Limb (tissue), 2 donors: ENCODE measurements around the gene WAS.

Source experiments
- DNase-seq, 2 donors: peaks; one replicate each; pipeline ENCODE4 v3.0.0-alpha.2; 2016; ENCODE audit errors: extremely low spot score in 2 of 2

WAS gene

DNA sequence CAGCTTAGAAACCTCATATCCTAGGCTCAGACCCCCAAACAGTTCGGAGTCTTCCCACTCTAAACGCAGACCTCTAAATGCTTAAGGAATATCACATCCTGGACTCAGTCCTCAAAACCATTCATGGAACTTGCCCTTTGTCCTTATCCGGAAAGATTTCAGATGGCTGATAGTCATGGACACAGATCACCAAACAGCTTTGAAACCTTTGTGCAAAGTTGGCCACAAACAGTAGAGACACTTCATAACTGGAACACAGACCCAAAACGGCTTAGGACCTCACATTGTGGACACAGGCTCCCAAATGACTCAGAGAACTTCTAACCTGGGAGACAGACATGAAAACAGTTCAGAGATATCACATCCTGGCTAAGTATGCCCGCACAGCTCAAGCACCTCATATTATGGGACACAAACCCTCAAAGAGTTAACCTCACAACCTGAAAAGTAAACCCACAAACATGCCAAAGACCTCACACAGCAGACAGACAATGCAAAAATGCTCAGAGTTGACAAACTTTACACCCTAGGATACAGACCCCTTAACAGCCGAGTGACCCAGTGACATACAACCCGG lies 28.4 kb downstream of the WAS start:
- no peak for DNase-seq

DNA sequence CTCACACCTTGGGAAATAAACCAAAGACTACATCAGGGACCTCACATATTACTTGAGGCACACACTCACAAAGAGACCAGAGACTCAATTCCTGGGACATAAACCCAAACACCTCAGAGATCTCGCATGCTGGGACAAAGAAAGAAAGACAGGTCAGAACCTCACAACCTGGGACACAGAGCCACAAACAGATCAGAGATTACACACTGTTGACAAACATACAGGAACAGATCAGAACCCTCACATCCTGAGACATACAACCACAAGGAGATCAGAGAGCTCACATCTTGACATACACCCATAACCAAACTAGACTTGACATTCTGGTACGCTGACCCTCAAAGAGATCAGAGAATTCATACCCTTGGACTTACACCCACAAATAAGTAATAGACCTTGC lies 30.2 kb downstream of the WAS start:
- DNase-seq = no peak

- no peak for DNase-seq
Measured at GRCh38 chrX:48714573-48714972, 31.0 kb downstream of the WAS start.

GRCh38 chrX:48715072-48715471 lies 31.5 kb downstream of the WAS start:
- DNase-seq = no peak

DNA sequence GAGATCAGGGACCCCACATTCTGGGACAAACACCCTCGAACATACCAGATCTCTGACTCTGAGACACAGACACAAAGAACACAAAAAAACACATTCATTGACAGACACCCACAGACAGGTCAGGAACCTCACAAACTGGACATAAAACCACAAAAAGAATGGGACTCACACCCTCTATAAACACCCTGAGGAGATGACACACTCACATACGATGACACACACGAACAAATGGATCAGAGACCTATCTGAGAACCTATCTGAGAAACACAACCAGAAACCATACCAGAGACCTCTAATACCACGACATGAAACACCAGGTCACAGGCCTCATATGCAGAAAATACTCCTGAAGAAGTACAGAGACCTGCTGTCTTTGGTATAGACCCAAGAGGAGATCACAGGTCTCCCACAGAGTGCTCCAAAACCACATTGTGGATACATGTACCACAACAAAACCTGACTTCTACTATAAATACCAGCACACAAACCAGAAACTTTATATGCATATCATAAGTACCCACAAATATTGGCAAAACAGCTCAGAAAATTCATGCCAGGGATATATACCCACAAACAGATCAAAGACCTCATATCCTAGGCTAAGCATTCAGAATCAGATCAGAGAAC lies 32.4 kb downstream of the WAS start:
- DNase-seq = no peak

DNA sequence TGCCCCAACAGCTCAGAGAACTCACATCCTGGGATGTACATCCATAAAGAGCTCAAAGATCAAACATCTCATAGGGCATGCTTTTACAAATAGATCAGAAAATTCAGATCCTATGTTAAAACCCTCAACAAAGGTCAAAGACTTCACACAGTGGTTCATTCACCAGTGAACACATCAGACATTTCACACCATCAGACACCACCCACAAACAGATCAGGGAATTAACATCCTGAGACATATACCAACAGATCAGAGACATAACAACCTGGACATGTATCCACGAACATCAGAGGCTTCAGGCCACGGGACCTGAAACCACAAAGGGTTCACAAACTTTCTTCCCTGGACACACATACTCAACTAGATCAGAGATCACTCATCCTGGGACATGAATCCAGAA lies 36.4 kb downstream of the WAS start:
- no peak for DNase-seq

GRCh38 chrX:48720577-48721250 lies 37.1 kb downstream of the WAS start:
- DNase-seq = no peak

DNA sequence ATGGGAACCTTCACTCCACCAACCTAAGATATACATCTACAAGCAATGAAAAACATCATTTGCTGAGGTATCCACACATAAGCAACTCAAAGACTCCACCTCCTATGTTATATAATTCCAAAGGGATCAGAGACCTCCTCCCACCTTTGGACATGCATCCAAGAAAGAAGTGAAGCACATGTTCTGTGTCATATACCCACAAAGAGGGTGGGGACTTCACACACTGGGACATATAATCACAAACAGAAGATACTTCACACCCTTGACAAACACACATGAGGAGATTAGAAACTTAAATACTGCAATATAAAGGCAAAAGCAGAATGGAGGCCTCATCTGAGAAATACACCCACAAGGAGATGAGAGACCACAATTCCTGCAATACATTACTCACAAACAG lies 38.3 kb downstream of the WAS start:
- no peak for DNase-seq

- DNase-seq = no peak
Measured at GRCh38 chrX:48726596-48726995, 43.0 kb downstream of the WAS start.

GRCh38 chrX:48728653-48729052 lies 45.1 kb downstream of the WAS start:
- DNase-seq = no peak

DNA sequence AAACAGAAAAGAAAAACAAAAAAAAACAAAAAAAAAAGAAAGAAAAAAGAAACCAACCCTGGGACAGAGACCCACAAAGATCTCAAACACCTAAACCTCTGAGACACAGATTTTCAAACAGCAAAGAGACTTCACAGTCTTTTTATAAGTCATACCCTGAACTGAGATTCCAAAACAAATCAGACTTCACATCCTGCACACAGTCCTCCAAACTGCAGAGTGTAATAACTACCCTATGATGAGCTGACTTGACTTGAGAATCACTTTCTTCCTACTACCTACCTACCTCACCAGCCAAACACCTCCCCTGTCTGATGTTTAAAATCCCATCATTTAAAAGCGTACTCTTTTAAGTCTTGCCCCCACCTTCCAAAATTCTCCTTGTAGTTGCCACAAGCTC lies 52.7 kb downstream of the WAS start:
- DNase-seq = no peak

DNA sequence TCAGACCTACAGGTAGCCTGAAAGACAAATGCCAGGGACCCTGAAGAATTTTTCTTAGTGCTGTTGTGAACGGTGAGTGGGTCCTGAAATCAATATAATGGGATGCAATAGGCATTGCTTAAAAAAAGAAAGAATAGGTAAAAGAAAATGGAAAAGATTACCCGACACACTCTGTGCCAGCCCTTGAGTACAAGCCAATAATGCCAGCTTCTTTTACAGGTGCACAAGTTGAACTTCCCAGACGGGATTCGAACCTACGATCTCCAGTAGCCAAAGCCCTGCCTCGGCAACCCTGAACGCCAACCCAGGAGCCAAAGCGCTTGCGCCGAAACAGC lies 53.2 kb downstream of the WAS start:
- no peak for DNase-seq

GRCh38 chrX:48737213-48737938 lies 53.8 kb downstream of the WAS start:
- DNase-seq = peak; percentile 87 to 93

DNA sequence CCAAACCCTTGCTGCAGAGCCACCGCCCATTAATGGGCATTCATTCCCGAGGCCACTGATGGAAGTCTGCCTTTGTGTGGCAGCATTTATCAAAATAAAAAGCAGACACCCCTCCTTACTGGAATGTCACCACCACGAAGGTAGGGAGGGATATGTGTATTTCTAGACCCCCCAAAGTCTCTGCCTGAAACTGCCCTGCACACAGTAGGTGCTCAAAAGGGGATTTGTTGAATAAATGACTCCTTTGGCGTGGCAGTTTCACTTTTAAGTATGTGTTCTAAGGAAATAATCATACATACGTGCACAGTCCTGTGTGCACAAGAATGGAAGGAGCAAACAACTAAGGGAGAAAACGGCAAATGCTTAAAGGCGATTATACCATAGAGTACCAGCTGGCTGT lies 54.3 kb downstream of the WAS start:
- DNase-seq = no peak
